Testis (tissue), 2 donors: ENCODE data around the gene ABCD1.

Experiments
- POLR2A ChIP-seq: fragments of 450-650 bp; IDR thresholded peaks from one replicate; pipeline ENCODE4 v1.6.1; 2017; ENCODE audit warnings: antibody characterized with exemption, mild to moderate bottlenecking, moderate library complexity
- TF ChIP-seq, protein P1 (sequence below), 3 experiments: fragments of 450-650 bp in 2 of 3; fragments of 200-600 bp in 1 of 3; sonication (generic) in 1 of 3; IDR thresholded peaks; one replicate each; pipeline ENCODE4 v1.5.1; 2016 to 2019; ENCODE audit warnings: antibody characterized with exemption in 3 of 3, mild to moderate bottlenecking in 2 of 3, moderate library complexity in 1 of 3

DNA sequence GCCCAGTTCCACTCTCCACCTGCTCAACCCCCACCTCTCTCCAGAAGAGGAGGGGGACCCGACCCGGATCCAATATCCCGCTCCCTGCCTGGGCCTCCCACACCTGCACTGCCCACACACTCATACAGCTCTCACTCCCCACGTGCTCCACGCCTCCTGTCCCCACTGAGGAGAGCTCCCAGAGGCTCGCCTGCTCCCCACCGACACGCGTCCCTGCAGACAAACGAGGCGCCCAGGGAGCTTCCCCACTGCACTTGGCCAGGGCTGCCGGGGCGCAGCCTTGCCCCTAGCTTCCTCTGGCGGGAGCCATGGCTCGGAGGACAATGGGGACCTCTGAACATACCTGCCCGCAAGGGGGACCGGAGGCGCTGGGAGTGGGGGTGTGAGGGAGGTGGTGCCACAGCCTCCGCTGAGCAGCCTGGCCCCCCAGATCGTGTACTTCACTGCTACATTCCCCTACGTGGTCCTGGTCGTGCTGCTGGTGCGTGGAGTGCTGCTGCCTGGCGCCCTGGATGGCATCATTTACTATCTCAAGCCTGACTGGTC is 32.0 kb upstream of the ABCD1 start:
- TF ChIP-seq, protein P1, sequence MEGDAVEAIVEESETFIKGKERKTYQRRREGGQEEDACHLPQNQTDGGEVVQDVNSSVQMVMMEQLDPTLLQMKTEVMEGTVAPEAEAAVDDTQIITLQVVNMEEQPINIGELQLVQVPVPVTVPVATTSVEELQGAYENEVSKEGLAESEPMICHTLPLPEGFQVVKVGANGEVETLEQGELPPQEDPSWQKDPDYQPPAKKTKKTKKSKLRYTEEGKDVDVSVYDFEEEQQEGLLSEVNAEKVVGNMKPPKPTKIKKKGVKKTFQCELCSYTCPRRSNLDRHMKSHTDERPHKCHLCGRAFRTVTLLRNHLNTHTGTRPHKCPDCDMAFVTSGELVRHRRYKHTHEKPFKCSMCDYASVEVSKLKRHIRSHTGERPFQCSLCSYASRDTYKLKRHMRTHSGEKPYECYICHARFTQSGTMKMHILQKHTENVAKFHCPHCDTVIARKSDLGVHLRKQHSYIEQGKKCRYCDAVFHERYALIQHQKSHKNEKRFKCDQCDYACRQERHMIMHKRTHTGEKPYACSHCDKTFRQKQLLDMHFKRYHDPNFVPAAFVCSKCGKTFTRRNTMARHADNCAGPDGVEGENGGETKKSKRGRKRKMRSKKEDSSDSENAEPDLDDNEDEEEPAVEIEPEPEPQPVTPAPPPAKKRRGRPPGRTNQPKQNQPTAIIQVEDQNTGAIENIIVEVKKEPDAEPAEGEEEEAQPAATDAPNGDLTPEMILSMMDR (IDR thresholded peaks at IDR 0.05): no peak
- no peak for TF ChIP-seq POLR2A
